GM12878 (cell line): ENCODE data around the gene SRRM2. TPM values are rescaled to one million over a fixed set of nuclear protein-coding genes. Genes with fewer than 3 reads are reported as not detected.

ENCODE experiments used
- ATAC-seq: fragments of 200-7000 bp; cut with Tn5 transposase; 3 replicates; pipeline ENCODE4 v1.9.1; 2020; ENCODE audit warnings: mild to moderate bottlenecking, moderate library complexity
- BruUV-seq: library from RNA; stranded (reverse); fragments of 400-500 nt; replicated peaks from 2 replicates; lab custom pipeline; 2021; lab: Mats Ljungman, UMichigan
- CTCF ChIA-PET: fragments of 300-600 bp; sonication (Branson Sonifier 250); formaldehyde crosslinking; extraction: SDS; loops from one replicate; lab custom pipeline; 2021; ENCODE audit warnings: inconsistent platforms; lab: Yijun Ruan, JAX
- POLR2A ChIA-PET: fragments of 350-600 bp; formaldehyde crosslinking; extraction: SDS; loops from one replicate; lab custom pipeline; 2021; ENCODE audit warnings: inconsistent platforms; lab: Charles Lee
- RAD21 ChIA-PET: fragments of 300-600 bp; sonication (Branson Sonifier 250); formaldehyde crosslinking; loops from one replicate; lab custom pipeline; 2023; ENCODE audit warnings: antibody characterized with exemption; ENCODE audit not compliant: unreplicated experiment; lab: Charles Lee
- SMC1A ChIA-PET: fragments of 300-600 bp; sonication (Branson Sonifier 250); formaldehyde crosslinking; loops from one replicate; lab custom pipeline; 2023; ENCODE audit not compliant: unreplicated experiment, uncharacterized antibody; lab: Charles Lee
- DNase-seq: peaks from one replicate; pipeline ENCODE4 v3.0.0-alpha.2; 2011; ENCODE audit warnings: low read depth, low spot score
- FAIRE-seq: peaks from 3 replicates; lab custom pipeline; 2011; peaks lifted over from hg19 to GRCh38; lab: Jason Lieb, UNC
- H2AFZ ChIP-seq: 2 replicates; pipeline ENCODE4 v1.6.0; 2011; ENCODE audit warnings: low read depth, low read length, control low read depth; ENCODE audit not compliant: control insufficient read depth
- H3K27ac ChIP-seq: 2 replicates; pipeline ENCODE4 v1.5.1; 2011; ENCODE audit warnings: control low read depth; ENCODE audit not compliant: control insufficient read depth, insufficient read depth
- H3K27me3 ChIP-seq, 2 experiments: replicated peaks in 1 of 2; 2 replicates each; pipeline versions ENCODE4 v1.6.0 to v1.6.1; 2011; ENCODE audit warnings: low read length in 1 of 2; ENCODE audit not compliant: control insufficient read depth in 2 of 2, insufficient read depth in 2 of 2
- H3K36me3 ChIP-seq, 2 experiments: 2 replicates each; pipeline ENCODE4 v1.5.1; 2011; ENCODE audit warnings: low read length in 1 of 2; ENCODE audit not compliant: control insufficient read depth in 2 of 2, insufficient read depth in 2 of 2
- H3K4me1 ChIP-seq: 2 replicates; pipeline ENCODE4 v1.6.1; 2011; ENCODE audit warnings: mild to moderate bottlenecking, low read length, moderate library complexity, mixed read lengths; ENCODE audit not compliant: control insufficient read depth, insufficient read depth
- H3K4me2 ChIP-seq: 2 replicates; pipeline ENCODE4 v1.6.0; 2011; ENCODE audit warnings: control low read depth; ENCODE audit not compliant: control insufficient read depth, insufficient read depth
- H3K4me3 ChIP-seq: fragments of 200-600 bp; sonication (generic); 2 replicates; pipeline ENCODE4 v1.5.1; 2016
- H3K79me2 ChIP-seq: 2 replicates; pipeline ENCODE4 v1.6.0; 2011; ENCODE audit warnings: low read length; ENCODE audit not compliant: control insufficient read depth, insufficient read depth
- H3K9ac ChIP-seq: 2 replicates; pipeline ENCODE4 v1.8.0; 2011; ENCODE audit warnings: low read length, control low read depth, mixed read lengths; ENCODE audit not compliant: control insufficient read depth, insufficient read depth
- H3K9me3 ChIP-seq: replicated peaks from 3 replicates; pipeline ENCODE4 v1.5.1; 2011; ENCODE audit warnings: mild to moderate bottlenecking, low read length; ENCODE audit not compliant: control insufficient read depth, insufficient read depth
- H4K20me1 ChIP-seq: 2 replicates; pipeline ENCODE4 v1.6.0; 2011; ENCODE audit not compliant: control insufficient read depth, insufficient read depth
- BCLAF1 ChIP-seq: fragments of 450-650 bp; IDR thresholded peaks from 2 replicates; pipeline ENCODE4 v1.6.1; 2017; ENCODE audit warnings: antibody characterized with exemption, mild to moderate bottlenecking, moderate library complexity
- E2F4 ChIP-seq: IDR thresholded peaks from 2 replicates; pipeline ENCODE4 v1.6.1; 2012; ENCODE audit warnings: low read depth, low read length, improper control_type of control experiment
- EGR1 ChIP-seq, 2 experiments: IDR thresholded peaks; 1 replicate in 1 of 2; 2 replicates in 1 of 2; pipeline ENCODE4 v1.6.1; 2011 to 2012; ENCODE audit warnings: low read depth in 2 of 2, low read length in 2 of 2, borderline replicate concordance in 1 of 2, mild to moderate bottlenecking in 1 of 2, moderate library complexity in 1 of 2
- ELK1 ChIP-seq: IDR thresholded peaks from 2 replicates; pipeline ENCODE4 v1.6.1; 2012; ENCODE audit warnings: low read depth, low read length, improper control_type of control experiment
- JUNB ChIP-seq: IDR thresholded peaks from 2 replicates; pipeline ENCODE4 v1.6.1; 2016; ENCODE audit warnings: antibody characterized with exemption, mild to moderate bottlenecking
- KAT2A ChIP-seq: conservative IDR thresholded peaks from 2 replicates; pipeline ENCODE4 v1.6.1; 2011; ENCODE audit warnings: low read depth, low read length; ENCODE audit not compliant: control insufficient read depth
- RBBP5 ChIP-seq: fragments of 200-600 bp; sonication (generic); conservative IDR thresholded peaks from 2 replicates; pipeline ENCODE4 v1.6.1; 2016
- RUNX3 ChIP-seq: IDR thresholded peaks from 2 replicates; pipeline ENCODE4 v1.6.1; 2012; ENCODE audit warnings: low read length, inconsistent platforms
- SMARCA5 ChIP-seq: fragments of 450-650 bp; IDR thresholded peaks from 2 replicates; pipeline ENCODE4 v1.6.1; 2017; ENCODE audit warnings: mild to moderate bottlenecking
- TAF1 ChIP-seq: IDR thresholded peaks from 2 replicates; pipeline ENCODE4 v1.6.1; 2011; ENCODE audit warnings: mild to moderate bottlenecking, low read depth, low read length, borderline replicate concordance
- TCF3 ChIP-seq: IDR thresholded peaks from 2 replicates; pipeline ENCODE4 v1.6.1; 2012; ENCODE audit warnings: low read depth, mild to moderate bottlenecking, low read length, borderline replicate concordance; ENCODE audit not compliant: insufficient read depth
- WGBS: methylation state at CpG from one replicate; pipeline ENCODE4 v1.1.6; 2016; ENCODE audit warnings: low lambda C conversion rate; ENCODE audit not compliant: insufficient replicate concordance, insufficient coverage; ENCODE audit errors: missing lambda C conversion rate; 5-methylcytosine and 5-hydroxymethylcytosine counted together
- in situ Hi-C: fragments of 300-500 bp; cut with MboI; formaldehyde crosslinking; loops from 9 replicates; pipeline ENCODE4 v1.14.3; 2018; ENCODE audit warnings: mixed read lengths
- intact Hi-C: fragments of 100-400 bp; cut with micrococcal nuclease; formaldehyde crosslinking; loops from one replicate; pipeline ENCODE4 v1.14.2; 2022; ENCODE audit not compliant: unreplicated experiment
- polyA plus RNA-seq, 11 experiments: library from polyadenylated mRNA; depleted of rRNA in 4 of 11; unstranded in 6 of 11; stranded (reverse) in 5 of 11; fragments of >200 nt; fragmentation: Nextera tagmentation in 4 of 11; fragmentation: Illumina TruSeq in 1 of 11; extraction: Ambion mirVana in 4 of 11; extraction: Trizol in 1 of 11; gene quantifications; 1 replicate in 1 of 11; 2 replicates in 10 of 11; pipeline versions ENCODE4 v1.2.1 to v1.2.3, GENCODE V29; 2011 to 2016; ENCODE audit warnings: inconsistent platforms in 2 of 11, missing spikeins in 2 of 11, low read depth in 1 of 11
- total RNA-seq, 4 experiments: library from RNA; depleted of rRNA in 3 of 4; stranded (reverse); fragments of >200 nt in 3 of 4; fragmentation: Illumina TruSeq in 1 of 4; extraction: Trizol in 1 of 4; gene quantifications; 2 replicates each; pipeline versions ENCODE4 v1.2.1 to v1.2.3, GENCODE V29; 2013 to 2021
- TF ChIP-seq, protein P1 (sequence below): fragments of 450-650 bp; formaldehyde crosslinking; IDR thresholded peaks from 2 replicates; pipeline ENCODE4 v1.4.0; 2020; ENCODE audit warnings: mild to moderate bottlenecking, moderate library complexity

Gene SRRM2
- total and polyA plus RNA-seq, 10 of the 15 experiments (the other 5 are each of a cell fraction or from before 2014, with no cell fraction given) = 30.1 to 502 (median 196) TPM

DNA sequence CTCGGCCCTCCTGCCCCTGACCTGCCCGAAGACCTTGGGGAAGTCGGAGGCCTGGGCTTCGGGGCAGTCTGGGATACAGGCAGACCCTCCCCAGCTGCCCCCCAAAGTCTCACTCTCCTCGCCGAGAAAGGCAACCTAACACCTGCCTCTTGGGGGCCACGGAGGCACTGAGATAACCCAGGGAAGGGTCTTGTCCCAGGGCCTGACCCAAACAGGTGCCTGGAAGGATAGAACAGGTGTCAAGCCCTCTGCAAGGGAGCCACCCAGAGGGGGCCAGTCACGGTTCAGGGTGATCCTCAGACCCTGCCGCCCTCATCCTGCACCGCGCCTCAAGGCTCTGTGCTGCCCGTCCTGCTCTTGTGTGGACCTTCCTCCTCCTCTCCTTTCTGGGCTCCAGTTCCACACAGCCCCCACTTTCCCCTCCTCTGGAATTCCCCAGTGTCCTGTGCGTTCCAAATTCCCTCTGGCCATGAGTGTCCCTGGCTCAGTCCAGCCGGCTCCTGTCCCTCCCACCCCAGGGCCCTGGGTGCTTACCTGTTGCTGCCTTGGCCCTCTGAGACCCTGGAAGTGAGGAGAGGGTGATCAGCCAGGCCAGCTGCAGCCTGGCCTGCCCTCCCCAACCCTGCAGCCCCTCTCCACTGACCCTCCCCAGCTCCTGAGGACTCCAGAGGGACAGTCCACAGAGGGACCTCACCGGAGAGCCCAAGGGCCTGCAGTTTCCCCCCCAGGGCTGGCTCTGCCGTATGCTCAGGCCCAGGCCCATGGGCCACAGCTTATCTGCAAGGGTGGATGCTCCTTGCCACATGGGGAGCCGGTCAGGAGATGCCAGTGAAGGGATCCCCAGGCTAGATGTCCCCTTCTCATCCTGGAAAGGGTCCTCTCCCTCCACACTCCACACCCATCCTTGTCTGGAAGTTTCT, 36.2 kb upstream of the SRRM2 start (continued):
- TF ChIP-seq, protein P1, sequence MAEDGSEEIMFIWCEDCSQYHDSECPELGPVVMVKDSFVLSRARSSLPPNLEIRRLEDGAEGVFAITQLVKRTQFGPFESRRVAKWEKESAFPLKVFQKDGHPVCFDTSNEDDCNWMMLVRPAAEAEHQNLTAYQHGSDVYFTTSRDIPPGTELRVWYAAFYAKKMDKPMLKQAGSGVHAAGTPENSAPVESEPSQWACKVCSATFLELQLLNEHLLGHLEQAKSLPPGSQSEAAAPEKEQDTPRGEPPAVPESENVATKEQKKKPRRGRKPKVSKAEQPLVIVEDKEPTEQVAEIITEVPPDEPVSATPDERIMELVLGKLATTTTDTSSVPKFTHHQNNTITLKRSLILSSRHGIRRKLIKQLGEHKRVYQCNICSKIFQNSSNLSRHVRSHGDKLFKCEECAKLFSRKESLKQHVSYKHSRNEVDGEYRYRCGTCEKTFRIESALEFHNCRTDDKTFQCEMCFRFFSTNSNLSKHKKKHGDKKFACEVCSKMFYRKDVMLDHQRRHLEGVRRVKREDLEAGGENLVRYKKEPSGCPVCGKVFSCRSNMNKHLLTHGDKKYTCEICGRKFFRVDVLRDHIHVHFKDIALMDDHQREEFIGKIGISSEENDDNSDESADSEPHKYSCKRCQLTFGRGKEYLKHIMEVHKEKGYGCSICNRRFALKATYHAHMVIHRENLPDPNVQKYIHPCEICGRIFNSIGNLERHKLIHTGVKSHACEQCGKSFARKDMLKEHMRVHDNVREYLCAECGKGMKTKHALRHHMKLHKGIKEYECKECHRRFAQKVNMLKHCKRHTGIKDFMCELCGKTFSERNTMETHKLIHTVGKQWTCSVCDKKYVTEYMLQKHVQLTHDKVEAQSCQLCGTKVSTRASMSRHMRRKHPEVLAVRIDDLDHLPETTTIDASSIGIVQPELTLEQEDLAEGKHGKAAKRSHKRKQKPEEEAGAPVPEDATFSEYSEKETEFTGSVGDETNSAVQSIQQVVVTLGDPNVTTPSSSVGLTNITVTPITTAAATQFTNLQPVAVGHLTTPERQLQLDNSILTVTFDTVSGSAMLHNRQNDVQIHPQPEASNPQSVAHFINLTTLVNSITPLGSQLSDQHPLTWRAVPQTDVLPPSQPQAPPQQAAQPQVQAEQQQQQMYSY = no peak
- TF ChIP-seq E2F4 (no peak), EGR1 (IDR thresholded peaks at IDR 0.05; ENCODE audit: borderline replicate concordance in 1 of 2, low read depth in 2 of 2, low read length in 2 of 2) (no peak), TAF1 (no peak), JUNB (no peak)

DNA sequence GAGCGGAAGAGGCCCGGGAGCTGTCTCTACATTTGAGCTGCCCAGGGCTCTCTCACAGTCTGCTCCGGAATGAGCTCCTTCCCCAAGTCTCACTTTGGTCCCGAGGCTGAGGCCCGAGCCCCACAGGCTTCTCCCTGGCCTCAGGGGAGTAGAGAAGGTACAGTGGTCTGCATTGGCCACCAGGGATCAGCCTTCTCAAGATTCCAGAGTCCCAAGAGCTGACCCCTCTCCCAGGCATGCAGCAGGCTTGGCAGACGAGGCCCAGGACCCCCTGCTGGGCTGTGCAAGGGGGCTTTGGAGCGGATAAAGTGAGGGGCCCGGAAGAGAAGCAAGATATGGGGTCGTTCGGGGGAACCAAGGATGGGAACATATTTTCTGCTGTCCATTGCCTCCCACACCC, 35.5 kb upstream of the SRRM2 start:
- Histone ChIP-seq H3K36me3 (no peaks in the 10 kb centered on the region), H4K20me1 (no peaks in the 10 kb centered on the region), H3K9me3 (no peaks in the 10 kb centered on the region), H3K4me3 (no peak overlapping the region), H3K4me2 (no peak overlapping the region), H2AFZ (no peak overlapping the region), H3K9ac (no peak overlapping the region), H3K27ac (no peak overlapping the region), H3K79me2 (no peaks in the 10 kb centered on the region), H3K27me3 (no peaks in the 10 kb centered on the region), H3K4me1 (0 out of 2 replicates have a peak, but pooled peaks cover 5% of the 10 kb centered on the region)
- in situ Hi-C loops = no loop called here
- 27% methylated on average over 10 of the region's 10 CpGs for WGBS
- BruUV-seq = no TSS peak
- SMC1A ChIA-PET = no interaction called here
- RAD21 ChIA-PET = interaction anchor here (1.2 kb wide), 1 partner anchor 30 kb away, joined by 4 read pairs; no protein-coding TSS in a partner anchor
- ATAC-seq = no peak
- intact Hi-C loops = no loop called here
- no peak for FAIRE-seq
- POLR2A ChIA-PET = no interaction called here
- CTCF ChIA-PET = no interaction called here
- no peak for DNase-seq
- TF ChIP-seq TCF3 = no peak
- TF ChIP-seq RUNX3 = no peak
- no peak for TF ChIP-seq SMARCA5
- no peak for TF ChIP-seq BCLAF1
- no peak for TF ChIP-seq RBBP5
- no peak for TF ChIP-seq ELK1
- no peak for TF ChIP-seq KAT2A
